GM19238 (cell line): ENCODE measurements around the gene JAG2.

Source experiments
- DNase-seq: peaks from one replicate; pipeline ENCODE4 v3.0.0; 2011; ENCODE audit warnings: low spot score; ENCODE audit not compliant: insufficient read length

Gene JAG2

DNA sequence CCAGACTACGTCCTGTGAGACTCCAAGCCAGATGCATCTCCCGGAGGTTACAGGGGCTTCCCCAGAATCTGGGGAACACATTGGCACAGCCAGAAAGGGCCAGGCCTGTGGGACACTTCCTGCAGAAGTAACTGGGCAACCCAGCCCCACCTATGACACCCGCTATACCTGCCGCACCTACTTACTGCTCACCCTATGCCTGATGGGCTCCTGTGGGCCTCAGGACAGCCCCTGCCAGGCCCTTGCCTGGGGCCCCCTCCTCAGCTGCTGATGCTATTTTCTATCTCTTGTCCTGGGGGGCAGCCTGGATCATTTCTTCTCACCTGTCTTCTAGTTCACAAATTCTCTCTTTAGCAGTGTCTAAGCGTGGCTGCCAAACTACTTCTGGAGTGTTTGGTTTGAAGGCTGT, 28.7 kb downstream of the JAG2 start:
- no peak for DNase-seq

DNA sequence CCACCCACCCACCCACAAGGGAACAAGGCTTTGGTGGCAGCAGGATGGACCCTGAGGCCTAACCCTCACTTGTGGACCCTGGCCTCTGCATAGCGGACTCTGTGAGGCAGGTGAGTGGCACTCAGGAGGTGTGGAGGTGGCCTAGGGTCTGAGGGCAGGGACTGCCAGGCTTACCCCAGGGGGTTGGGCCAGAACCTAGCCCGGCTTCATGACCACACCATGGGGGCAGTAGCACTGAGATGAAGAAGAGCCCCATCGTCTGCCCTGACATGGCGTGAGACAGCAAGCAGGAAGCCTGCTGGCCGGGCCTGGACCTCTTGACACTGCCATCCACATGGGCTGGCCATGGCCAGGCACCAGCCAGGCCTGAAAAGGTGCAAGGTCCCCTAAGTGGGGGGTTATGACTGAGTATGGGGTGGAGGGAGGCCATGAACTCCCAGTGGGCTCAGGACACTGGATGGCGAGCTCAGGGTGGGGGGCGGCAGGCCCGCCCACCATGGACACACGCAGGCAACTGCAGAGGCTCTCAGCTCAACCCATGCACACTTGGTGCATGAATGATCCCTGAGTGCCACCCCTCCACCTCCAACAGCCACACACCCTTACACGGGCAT, 29.3 kb downstream of the JAG2 start:
- no peak for DNase-seq

DNA sequence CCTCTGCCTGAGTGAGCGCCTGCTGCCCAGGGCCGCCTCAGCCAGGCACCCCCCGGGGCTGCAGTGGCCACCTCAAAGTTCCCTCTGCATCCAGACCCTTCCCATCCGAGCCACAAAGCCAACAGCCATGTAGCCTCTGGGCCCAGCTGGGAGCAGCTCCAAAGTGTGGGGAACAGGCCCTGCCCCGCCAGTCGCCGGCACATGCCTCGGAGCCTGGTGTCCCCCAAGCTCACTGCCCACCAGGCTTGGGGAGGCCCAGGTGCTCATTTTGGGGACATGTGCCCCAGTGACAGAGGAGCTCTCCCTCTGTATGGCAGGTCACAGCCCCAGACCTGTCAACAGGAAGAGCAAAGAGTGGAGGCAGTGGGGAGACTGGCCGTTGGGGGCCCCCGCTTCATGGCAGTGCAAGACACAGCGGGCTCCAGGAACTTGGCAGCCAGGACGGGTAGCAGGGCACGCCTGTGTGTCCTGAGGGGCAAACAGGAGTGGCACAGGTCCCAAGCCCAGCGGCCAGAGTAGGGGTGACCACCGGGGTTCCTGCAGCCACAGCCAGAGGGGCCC, 29.9 kb downstream of the JAG2 start:
- no peak for DNase-seq

DNA sequence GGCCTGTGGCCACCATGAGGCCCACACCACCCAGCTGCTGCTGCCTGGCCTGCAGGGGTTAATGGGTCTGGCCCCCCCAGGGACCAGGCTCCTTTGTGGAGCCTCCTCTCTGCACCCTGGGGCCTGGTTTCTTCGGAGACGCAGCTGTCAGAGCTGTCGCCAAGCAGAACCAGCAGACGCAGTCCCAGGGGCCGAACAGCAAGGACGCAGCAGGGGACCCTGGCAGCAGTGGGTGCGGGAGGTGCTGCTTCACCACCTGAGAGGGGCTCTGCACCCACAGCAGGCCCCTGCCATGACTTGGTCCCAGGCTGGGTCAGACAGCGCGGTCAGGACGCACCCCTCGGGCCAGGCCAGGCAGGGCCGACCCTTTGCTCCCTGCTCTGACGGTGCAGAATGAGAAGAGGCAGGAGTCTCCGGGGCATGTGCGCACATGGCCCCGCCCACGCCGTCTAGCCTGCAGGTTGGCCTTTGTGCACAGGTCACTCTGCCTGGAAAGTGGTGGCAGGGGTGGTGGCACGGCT, 30.5 kb downstream of the JAG2 start:
- no peak for DNase-seq

DNA sequence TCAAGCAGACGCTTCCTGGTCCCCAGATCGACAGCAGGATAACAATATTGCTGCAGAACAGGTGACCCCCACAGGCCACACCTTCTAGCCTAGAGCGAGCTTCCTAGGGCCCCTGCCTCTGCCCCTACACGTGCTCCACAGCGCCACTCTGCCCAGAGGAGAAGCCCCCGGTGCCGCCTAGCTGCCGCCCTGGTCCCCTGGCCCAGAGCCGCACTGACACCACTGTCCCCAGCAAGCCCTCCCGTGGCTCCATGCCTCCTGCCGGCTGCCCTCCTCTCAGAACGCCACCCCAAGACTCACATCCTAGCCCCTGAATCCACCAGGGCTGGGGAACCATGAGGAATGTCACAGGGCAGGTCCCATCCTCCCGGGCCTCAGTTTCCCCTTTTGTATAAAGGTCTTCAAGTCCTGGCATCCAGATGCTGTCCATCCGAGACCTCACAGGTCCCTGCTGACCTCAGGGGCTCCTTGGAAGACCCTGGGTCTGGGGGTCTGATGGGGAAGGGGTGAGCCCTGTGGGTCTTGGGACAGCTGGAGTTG, 31.0 kb downstream of the JAG2 start:
- DNase-seq: no peak

DNA sequence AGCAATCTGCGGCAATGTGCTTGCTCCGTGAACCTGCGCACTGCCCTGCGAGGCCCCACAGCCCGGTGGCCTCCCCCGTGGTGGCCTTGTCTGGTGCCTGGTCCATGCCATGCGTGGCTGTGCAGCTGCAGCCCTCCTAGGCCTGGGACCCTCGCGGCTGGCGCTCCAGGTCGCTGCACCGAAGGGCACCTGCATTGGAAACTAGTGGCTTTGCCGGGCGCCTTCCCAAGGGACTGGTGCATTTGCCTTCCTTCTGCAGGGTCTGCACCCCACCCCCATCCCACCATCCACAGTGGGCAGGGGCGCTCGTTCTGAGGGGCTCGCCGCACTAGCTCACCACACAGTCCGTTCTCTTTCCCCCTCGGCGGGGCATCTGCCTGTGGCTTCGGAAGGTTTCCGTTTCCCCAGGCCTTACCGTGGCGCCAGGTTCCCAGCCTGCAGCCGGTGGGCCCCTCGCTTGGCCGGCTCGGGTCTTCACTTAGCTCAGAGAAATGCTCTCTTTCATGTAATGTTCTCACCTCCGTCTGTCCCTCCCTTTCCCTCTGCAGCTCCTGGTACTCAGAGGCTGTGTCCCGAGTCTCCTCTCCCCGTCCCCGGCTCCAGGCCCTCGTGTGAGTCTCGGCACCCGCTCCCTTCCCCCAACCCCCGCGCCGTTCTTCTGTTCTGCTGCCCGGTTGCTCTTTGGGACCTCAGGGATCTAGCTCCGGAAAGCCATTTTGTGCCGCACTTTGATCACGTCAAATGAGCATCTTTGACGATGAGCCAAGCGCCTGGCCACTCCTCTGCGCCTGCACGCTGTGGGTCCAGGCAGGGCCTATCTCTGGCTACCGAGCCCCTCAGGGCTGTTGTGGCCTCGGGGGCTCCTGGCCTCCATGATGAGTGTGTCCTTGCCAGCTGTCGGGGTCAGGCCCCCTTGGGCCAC, 31.9 kb downstream of the JAG2 start:
- DNase-seq: no peak

DNA sequence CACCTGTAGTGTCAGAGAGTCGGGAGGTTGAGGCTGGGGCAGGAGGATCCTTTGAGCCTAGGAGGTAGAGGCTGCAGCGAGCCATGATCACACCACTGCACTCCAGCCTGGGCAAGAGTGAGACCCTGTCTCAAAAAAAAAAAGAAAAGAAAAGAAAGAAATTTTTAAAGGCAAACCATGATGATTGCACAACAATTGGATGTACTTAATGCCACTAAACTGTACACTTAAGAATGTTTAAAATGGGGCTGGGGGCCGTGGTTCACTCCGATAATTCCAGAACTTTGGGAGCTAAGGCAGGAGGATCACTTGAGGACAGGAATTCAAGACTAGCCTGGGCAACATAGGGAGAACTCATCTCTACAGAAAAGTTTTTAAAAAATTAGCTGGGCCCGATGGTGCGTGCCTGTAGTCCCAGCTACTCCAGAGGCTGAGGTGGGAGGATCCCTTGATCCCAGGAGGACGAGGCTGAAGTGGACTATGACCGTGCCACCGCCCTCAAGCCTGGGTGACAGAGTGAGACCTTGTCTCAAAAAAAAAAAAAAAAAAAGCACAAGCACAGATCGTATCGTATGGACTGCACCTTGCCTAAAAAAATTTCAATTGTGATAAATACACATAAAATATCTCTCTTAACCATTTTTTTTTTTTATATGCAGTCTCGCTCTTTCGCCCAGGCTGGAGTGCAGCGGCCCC, 32.7 kb downstream of the JAG2 start:
- no peak for DNase-seq

DNA sequence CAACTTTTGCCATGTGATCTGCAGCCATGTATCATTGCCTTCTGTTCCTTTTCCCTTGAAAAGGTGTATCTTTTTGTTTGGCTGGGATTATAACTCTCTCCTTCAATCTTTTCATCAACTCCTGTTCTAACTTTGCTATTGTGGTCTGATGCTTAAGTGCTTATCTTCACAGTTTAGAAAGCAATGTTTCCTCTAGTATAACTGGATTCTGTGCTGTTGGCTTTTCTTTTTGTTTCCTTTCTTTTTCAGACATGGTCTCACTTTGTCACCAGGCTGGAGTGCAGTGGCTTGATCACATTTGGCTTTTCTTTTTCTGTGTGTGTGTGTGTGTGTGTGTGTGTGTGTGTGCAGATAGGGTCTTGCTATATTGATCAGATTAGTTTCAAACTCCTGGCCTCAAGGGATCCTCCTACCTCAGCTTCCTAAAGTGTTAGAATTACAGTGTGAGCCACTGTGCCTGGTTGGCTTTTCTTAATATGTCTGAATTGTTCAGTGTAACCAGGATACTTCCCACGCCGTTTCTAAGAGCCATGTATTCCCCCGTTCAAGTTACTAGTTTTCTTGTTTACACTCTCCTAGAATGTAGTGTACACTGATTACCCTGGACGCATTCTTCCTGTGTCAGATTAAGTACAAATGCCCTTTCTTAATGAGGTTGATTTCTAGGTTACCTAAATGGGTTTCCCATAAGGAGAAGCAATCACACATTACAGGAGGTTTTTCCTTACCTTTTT, 35.5 kb downstream of the JAG2 start:
- DNase-seq: no peak

DNA sequence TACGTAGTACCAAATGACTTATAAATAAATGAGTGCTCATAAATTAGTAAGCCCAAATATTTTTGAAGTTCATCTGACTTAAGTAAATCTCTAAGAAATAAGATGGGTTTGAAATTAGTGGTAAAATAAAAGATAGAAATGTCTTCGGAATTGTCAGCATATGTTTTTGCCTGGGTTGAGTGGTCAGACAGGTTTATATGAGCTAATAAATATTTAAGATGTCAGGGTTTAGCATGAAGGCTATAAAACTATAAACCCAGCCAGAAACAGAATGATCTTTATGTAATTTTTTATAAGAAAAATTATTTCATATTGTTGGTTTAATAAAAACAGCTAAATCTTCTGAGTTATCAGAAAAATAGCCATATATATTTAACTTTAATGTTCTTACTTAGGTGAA, 37.3 kb downstream of the JAG2 start:
- no peak for DNase-seq

DNA sequence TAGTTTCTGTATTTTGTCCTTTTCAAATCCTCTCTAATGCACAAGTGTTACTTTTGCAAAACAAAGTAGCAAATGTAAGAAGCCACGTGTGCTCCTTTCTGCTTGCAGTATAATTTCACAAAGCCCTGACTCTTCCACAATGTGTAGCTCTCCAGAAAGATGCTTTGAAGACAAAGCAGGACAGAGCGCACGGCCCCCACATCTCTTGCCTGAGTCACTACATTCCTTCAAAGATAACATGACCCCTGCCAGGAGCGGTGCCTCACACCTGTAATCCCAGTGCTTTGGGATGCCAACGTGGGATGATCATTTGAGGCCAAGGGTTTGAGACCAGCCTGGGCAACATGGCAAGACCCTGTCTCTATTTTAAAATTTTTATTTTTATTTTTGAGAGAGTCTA, 40.5 kb downstream of the JAG2 start:
- no peak for DNase-seq

DNA sequence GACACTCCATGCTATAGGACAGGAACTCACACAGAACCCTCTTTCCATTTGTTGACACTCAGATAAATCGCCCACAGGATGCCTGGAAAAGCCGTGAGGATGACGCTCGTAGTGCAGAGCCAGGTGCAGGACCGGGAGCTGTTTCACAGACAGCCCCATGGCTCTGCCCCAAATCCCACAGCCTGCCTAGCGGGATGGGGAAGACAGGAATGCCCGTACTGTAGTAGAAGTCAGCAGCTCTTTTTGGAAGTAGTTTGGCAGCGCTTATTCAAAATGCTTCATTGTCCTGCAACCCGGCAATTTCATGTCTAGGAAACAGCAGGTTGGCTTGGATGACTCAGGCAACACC, 41.6 kb downstream of the JAG2 start:
- DNase-seq: no peak

DNA sequence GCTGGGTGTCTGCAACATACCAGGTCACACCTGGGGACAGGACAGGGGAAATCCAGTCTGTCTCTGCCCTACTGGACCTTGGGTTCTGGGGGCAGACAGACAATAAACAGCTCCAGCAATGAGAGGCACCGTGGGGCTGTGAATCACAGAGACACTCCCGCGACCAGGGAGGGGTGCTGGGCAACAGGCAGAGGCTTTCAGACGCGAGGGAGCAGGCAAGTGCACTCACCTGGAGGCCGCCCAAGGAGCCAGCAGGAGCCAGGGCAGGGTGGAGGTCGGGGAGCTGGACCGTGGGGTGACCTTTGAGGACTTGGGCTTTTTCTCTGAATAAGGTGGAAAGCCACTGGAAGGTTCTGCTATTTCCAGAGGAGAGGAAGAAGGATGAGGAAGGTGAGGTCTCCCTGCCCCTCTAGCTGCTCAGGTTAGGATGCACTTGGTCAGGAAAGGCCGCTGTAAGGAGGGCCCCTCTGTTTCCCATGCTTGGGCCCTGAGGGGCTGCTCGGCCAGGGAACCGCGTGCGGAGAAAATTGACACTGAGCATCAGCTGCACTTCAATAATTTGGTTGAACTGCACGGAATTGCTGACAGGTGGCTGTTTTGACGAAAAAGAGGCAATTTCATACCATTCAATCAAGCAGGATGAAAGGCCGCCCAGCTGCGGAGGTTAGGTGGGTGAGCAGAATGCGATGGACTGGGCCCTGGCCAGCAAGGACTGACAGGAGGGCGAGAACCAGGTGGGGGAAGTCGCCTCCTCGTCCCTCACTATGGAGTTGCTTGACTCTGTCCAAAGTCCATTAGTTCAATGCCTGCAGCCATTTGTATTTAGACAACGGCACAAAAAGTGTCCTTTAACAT, 42.2 kb downstream of the JAG2 start:
- no peak for DNase-seq

DNA sequence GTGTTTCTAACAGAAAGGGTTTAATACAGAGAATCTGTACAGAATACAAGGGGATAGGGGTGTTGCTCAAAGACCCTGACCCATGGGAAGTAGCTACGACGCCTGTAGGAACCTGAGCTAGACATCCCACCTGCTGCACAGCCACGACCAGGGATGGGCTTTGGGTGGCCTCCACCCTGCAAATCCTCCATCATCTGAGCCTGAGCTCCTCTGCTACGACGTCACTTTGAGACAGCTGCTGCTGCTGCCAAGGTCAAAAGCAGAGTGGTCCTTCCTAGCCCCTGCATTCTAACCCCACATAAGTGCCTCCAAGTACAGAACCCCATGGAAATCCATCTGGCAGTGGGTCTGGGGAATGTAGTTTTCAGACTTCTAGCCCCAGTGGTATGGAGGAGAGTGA, 43.8 kb downstream of the JAG2 start:
- DNase-seq: no peak

DNA sequence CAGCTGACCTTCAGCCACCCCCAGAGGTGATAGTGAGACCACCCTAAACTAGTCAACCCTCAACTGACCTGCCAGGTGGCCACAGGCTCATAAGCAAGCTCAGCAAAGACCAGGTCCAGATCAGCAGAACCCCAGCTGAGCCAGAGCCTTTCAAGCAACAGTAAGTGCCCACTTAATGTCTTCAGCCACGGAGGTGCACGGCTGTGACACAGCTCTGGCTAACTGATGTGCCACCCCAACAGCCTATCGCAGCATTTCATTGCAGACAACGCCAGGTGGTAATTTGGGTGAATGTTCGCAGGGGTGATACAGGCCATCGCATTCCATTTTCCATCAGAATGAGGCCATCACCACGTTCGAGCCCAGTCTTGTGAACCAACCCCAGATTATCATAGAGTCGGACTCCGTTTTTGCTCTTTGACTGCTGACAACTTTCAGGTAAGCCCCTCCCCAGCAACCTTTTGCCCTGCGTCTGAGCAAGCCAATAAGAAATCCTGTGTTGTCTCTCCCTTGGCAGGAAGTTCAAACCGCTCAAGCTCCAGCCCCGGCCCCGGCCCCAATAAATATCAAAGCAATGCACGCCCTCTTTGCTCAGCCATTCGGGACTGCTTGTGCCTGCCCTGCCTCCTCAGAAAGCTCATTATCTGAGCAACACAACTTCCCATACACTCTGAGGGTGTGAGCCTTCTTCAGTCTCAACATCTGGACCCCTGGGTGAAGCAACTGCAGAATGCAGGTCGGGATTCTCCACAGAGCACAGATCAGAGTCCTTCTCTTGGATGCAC, 44.4 kb downstream of the JAG2 start:
- DNase-seq: no peak

DNA sequence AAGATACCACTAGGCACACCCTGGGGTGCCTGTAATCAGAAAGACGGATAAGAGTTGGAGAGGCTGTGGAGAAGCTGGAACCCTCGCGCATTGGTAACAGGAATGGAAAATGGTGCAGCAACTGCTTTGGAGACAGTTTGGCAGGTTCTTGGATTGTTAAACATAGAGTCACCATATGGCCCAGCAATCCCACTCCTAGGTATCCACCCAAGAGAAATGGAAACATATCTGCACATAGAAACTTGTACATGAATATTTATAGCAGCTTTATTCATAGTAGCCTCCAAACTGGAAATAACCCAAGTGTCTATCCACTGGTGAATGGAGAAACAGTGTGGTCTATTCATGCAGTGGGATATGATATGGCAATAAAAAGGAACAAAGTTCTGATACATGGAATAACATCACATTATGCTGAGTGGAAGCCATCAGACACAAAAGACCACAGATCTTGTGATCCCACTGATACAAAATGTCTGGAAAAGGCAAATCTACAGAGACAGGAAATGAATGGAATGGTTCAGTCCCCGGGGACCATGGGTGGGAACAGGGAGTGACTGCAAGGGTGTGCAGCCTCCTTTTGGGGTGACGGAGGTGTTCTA, 45.4 kb downstream of the JAG2 start:
- DNase-seq: no peak

DNA sequence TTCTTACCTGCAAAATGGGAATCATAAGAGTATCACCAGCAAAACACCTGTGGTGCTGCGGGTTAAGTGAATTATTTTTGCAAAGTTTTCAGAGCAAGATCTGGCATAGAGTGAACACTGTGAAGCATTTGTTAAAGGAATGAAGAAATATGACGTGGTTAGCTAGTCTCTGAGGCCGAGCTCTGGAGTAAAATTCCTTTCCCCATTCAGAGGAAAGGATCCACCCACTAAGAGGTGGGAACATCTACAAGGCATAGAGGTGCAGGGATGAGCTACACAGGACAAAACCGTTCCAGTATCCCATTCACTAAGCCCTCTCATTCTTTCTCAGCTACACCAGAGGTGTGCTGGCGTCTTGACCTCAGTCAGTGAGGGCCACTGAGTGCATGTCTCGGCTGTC, 48.5 kb downstream of the JAG2 start:
- DNase-seq: no peak

DNA sequence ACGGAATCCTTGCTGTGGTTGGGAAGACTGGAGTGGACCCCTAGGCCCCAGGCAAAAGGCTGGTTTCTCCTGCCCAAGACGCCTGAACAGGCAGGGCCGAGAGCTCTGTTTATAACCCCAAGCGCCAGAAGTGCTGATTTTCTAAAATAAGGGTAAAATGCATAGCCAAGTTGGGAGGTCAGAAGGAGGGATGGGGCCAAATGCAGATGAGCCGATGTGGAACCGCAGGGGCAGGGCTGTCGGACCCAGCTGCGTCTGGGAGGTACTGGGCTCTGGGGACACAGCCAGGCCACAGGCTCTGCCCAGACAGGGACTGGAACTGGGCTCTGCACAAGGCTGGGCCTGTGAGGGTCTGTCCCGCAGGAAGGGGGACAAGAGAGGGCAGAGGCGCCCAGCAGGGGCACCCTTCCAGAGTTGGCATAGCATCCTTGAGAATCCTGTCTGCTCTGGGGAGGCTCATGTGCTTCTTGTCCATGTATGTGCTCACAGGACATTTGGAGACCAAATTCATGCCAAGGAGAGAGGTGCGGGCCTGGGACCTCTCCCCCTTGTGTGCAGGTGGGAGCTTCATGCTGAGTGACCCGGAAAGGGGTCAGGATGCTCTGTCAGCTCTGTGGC, 49.1 kb downstream of the JAG2 start:
- no peak for DNase-seq

DNA sequence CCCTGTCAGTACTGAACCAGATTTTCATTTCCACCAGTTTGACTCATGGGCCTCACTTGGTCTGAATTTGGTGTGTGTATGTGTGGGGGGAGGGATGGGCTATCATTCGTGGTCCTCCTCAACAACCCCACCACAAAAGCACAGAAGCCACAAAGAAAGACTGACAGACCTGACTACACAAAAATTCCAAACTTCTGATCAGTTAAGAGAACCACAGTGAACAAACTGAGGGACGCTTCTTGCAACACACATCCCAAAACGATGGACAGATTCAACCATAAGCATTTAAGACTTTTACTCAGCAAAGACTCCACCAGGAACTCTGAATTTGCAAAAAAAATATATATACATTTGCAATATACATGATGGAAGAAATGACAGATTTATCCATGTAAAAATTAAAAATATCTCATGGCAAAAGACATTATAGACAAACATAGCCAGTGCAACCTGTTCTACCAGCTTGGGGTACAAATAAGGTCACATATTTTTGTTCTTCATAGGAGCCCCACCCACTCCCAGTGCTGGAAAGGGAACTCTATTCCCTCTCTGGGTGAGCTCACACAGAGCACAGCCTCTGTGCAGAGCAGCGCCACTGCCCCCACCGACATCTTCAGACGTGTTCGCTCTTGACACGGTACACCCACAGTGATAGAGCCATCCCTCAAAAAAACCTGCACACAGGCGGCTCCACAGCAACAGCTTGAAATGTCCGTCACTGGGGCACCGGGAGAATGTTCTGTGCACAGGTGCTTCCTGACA, 49.7 kb downstream of the JAG2 start:
- DNase-seq: no peak
